Measurements from ENCODE around the gene DSCAM. TPM values are rescaled to one million over a fixed set of nuclear protein-coding genes. Genes with fewer than 3 reads are reported as not detected.
"Not testable (repeated sequence)": the region's sequence is repeated elsewhere in the genome, so short reads cannot be mapped to it uniquely, and the experiment has no call there.

The DSCAM gene
- total RNA-seq, 2 donors from 2014 or later, result 18.5 to 25.5 TPM

GRCh38 chr21:40270047-40270446, 576.9 kb downstream of the DSCAM start:
- no peaks in the 10 kb centered on the region for H3K27me3 ChIP-seq (ENCODE audit: control insufficient read depth, insufficient read depth, low read length, poor library complexity, severe bottlenecking)
- no peaks in the 10 kb centered on the region for H3K4me1 ChIP-seq (ENCODE audit: control insufficient read depth, insufficient read depth, low read length)
- H3K4me3 ChIP-seq (ENCODE audit: low read length), result no peak overlapping the region
- no peaks in the 10 kb centered on the region for H3K9me3 Mint-ChIP-seq
- 89 to 94% methylated on average over 4 of the region's 4 CpGs for WGBS, 2 experiments (ENCODE audit: insufficient coverage in 1 of 2, insufficient read length in 1 of 2)
- H3K36me3 ChIP-seq (ENCODE audit: control insufficient read depth, insufficient read depth, low read length), result peaks cover 62% of the 10 kb centered on the region
- H3K9ac ChIP-seq (ENCODE audit: extremely low read depth, low read length, poor library complexity, severe bottlenecking), result no peak overlapping the region
- H3K4me3 Mint-ChIP-seq, result no peak overlapping the region
- H3K27ac Mint-ChIP-seq, result no peak overlapping the region
- no peaks in the 10 kb centered on the region for H3K9me3 ChIP-seq (ENCODE audit: control insufficient read depth, low read length)
- no peak for TF ChIP-seq CTCF (conservative IDR thresholded peaks at IDR 0.05)
- no peaks in the 10 kb centered on the region for H3K27me3 Mint-ChIP-seq (ENCODE audit: insufficient read depth)
- DNase-seq, result no peak
- H3K4me1 Mint-ChIP-seq, result no peaks in the 10 kb centered on the region
- H3K27ac ChIP-seq (ENCODE audit: low read depth, low read length), result no peak overlapping the region
- peaks cover 16% of the 10 kb centered on the region for H3K36me3 Mint-ChIP-seq (ENCODE audit: low read depth)

GRCh38 chr21:40269239-40269638, 577.7 kb downstream of the DSCAM start:
- H3K27ac Mint-ChIP-seq, result no peak overlapping the region
- peaks cover 16% of the 10 kb centered on the region for H3K36me3 Mint-ChIP-seq (ENCODE audit: low read depth)
- Histone ChIP-seq H3K36me3 (ENCODE audit: control insufficient read depth, insufficient read depth, low read length) (peaks cover 54% of the 10 kb centered on the region), H3K27me3 (ENCODE audit: control insufficient read depth, insufficient read depth, low read length, poor library complexity, severe bottlenecking) (no peaks in the 10 kb centered on the region), H3K9ac (ENCODE audit: extremely low read depth, low read length, poor library complexity, severe bottlenecking) (no peak overlapping the region), H3K4me3 (ENCODE audit: low read length) (no peak overlapping the region), H3K27ac (ENCODE audit: low read depth, low read length) (no peak overlapping the region), H3K9me3 (ENCODE audit: control insufficient read depth, low read length) (no peaks in the 10 kb centered on the region), H3K4me1 (ENCODE audit: control insufficient read depth, insufficient read depth, low read length) (no peaks in the 10 kb centered on the region)
- no peaks in the 10 kb centered on the region for H3K27me3 Mint-ChIP-seq (ENCODE audit: insufficient read depth)
- 97 to 100% methylated on average over 4 to 8 of the region's 8 CpGs for WGBS, 2 experiments (ENCODE audit: insufficient coverage in 1 of 2, insufficient read length in 1 of 2)
- H3K9me3 Mint-ChIP-seq, result no peaks in the 10 kb centered on the region
- no peaks in the 10 kb centered on the region for H3K4me1 Mint-ChIP-seq
- no peak for DNase-seq
- TF ChIP-seq CTCF (conservative IDR thresholded peaks at IDR 0.05), result no peak
- no peak overlapping the region for H3K4me3 Mint-ChIP-seq

- H3K9me3 Mint-ChIP-seq; H3K4me1 Mint-ChIP-seq; H3K27me3 ChIP-seq (ENCODE audit: control insufficient read depth, insufficient read depth, low read length, poor library complexity, severe bottlenecking): not testable (repeated sequence)
Measured at GRCh38 chr21:40258456-40258855, 588.5 kb downstream of the DSCAM start.

GRCh38 chr21:40257342-40257741, 589.6 kb downstream of the DSCAM start:
- H3K9me3 Mint-ChIP-seq, result peaks cover 10% of the 10 kb centered on the region
- Histone ChIP-seq H3K36me3 (ENCODE audit: control insufficient read depth, insufficient read depth, low read length) (peaks cover 81% of the 10 kb centered on the region), H3K9me3 (ENCODE audit: control insufficient read depth, low read length) (peaks cover 19% of the 10 kb centered on the region), H3K9ac (ENCODE audit: extremely low read depth, low read length, poor library complexity, severe bottlenecking) (no peak overlapping the region), H3K4me3 (ENCODE audit: low read length) (no peak overlapping the region), H3K27me3 (ENCODE audit: control insufficient read depth, insufficient read depth, low read length, poor library complexity, severe bottlenecking) (no peaks in the 10 kb centered on the region), H3K4me1 (ENCODE audit: control insufficient read depth, insufficient read depth, low read length) (no peaks in the 10 kb centered on the region), H3K27ac (ENCODE audit: low read depth, low read length) (no peak overlapping the region)
- H3K4me3 Mint-ChIP-seq, result no peak overlapping the region
- no peaks in the 10 kb centered on the region for H3K27me3 Mint-ChIP-seq (ENCODE audit: insufficient read depth)
- 87% methylated on average over 3 of the region's 3 CpGs; no CpG with 5 or more reads in 1 of the 2 experiments for WGBS, 2 experiments (ENCODE audit: insufficient coverage in 1 of 2, insufficient read length in 1 of 2)
- peaks cover 58% of the 10 kb centered on the region for H3K36me3 Mint-ChIP-seq (ENCODE audit: low read depth)
- no peak for DNase-seq
- no peak for TF ChIP-seq CTCF (conservative IDR thresholded peaks at IDR 0.05)
- no peaks in the 10 kb centered on the region for H3K4me1 Mint-ChIP-seq
- no peak overlapping the region for H3K27ac Mint-ChIP-seq

More at GRCh38 chr21:40258456-40258855, 588.5 kb downstream of the DSCAM start:
- H3K27me3 Mint-ChIP-seq (ENCODE audit: insufficient read depth); H3K4me3 Mint-ChIP-seq; H3K4me1 ChIP-seq (ENCODE audit: control insufficient read depth, insufficient read depth, low read length); H3K9me3 ChIP-seq (ENCODE audit: control insufficient read depth, low read length); H3K9ac ChIP-seq (ENCODE audit: extremely low read depth, low read length, poor library complexity, severe bottlenecking); H3K27ac Mint-ChIP-seq; DNase-seq; H3K27ac ChIP-seq (ENCODE audit: low read depth, low read length); H3K4me3 ChIP-seq (ENCODE audit: low read length): not testable (repeated sequence)
- WGBS, 2 experiments (ENCODE audit: insufficient coverage in 1 of 2, insufficient read length in 1 of 2), result 89 to 95% methylated on average over 3 of the region's 3 CpGs
- peaks cover 50% of the 10 kb centered on the region for H3K36me3 Mint-ChIP-seq (ENCODE audit: low read depth)
- peaks cover 77% of the 10 kb centered on the region for H3K36me3 ChIP-seq (ENCODE audit: control insufficient read depth, insufficient read depth, low read length)

Data from endodermal cell (in vitro differentiated cells).